Neutrophil (primary cell): ENCODE results near the gene KATNA1.

ENCODE experiments used
- H3K27ac ChIP-seq: fragments of 200-600 bp; sonication (generic); 2 replicates; pipeline ENCODE4 v1.5.1; 2016; ENCODE audit warnings: mild to moderate bottlenecking, moderate library complexity
- H3K27me3 ChIP-seq: fragments of 200-600 bp; sonication (generic); 2 replicates; pipeline ENCODE4 v1.6.0; 2016; ENCODE audit warnings: mild to moderate bottlenecking
- H3K36me3 ChIP-seq: fragments of 200-600 bp; sonication (generic); 2 replicates; pipeline ENCODE4 v1.5.1; 2017
- H3K4me1 ChIP-seq, 2 experiments: fragments of 200-600 bp in 1 of 2; sonication (generic) in 1 of 2; 1 replicate in 1 of 2; 2 replicates in 1 of 2; pipeline versions ENCODE4 v1.5.1 to v1.6.1; 2013 to 2016; ENCODE audit warnings: low read depth in 1 of 2, low read length in 1 of 2, mild to moderate bottlenecking in 1 of 2, moderate library complexity in 1 of 2; ENCODE audit not compliant: control insufficient read depth in 1 of 2, insufficient read depth in 1 of 2
- H3K4me3 ChIP-seq, 2 experiments: fragments of 200-600 bp in 1 of 2; sonication (generic) in 1 of 2; 1 replicate in 1 of 2; 2 replicates in 1 of 2; pipeline ENCODE4 v1.5.1; 2013 to 2016; ENCODE audit warnings: low read depth in 1 of 2, low read length in 1 of 2, mild to moderate bottlenecking in 1 of 2, moderate library complexity in 1 of 2
- H3K9me3 ChIP-seq: fragments of 200-600 bp; sonication (generic); 2 replicates; pipeline ENCODE4 v1.5.1; 2016
- CTCF ChIP-seq: fragments of 200-600 bp; sonication (generic); IDR thresholded peaks from 2 replicates; pipeline ENCODE4 v1.5.1; 2016; ENCODE audit warnings: antibody characterized with exemption

The KATNA1 gene

GRCh38 chr6:149660028-149660427, 11.5 kb upstream of the KATNA1 start:
- Histone ChIP-seq H3K27ac (no peak overlapping the region), H3K4me1 (no peaks in the 10 kb centered on the region), H3K4me3 (no peak overlapping the region), H3K9me3 (no peaks in the 10 kb centered on the region), H3K36me3 (peaks cover 68% of the 10 kb centered on the region), H3K27me3 (no peaks in the 10 kb centered on the region)
- no peak for TF ChIP-seq CTCF

GRCh38 chr6:149657441-149657840, 8.9 kb upstream of the KATNA1 start:
- TF ChIP-seq CTCF: no peak
- Histone ChIP-seq H3K4me1 (no peaks in the 10 kb centered on the region), H3K4me3 (no peak overlapping the region), H3K27me3 (no peaks in the 10 kb centered on the region), H3K9me3 (no peaks in the 10 kb centered on the region), H3K27ac (no peak overlapping the region), H3K36me3 (peaks cover 42% of the 10 kb centered on the region)

- H3K4me1 ChIP-seq: peaks cover 18 to 21% of the 10 kb centered on the region in 2 experiments
- no peaks in the 10 kb centered on the region for H3K9me3 ChIP-seq
- H3K4me3 ChIP-seq: no peak overlapping the region
- TF ChIP-seq CTCF: no peak
- H3K36me3 ChIP-seq: no peaks in the 10 kb centered on the region
- H3K27me3 ChIP-seq: no peaks in the 10 kb centered on the region
- no peak overlapping the region for H3K27ac ChIP-seq
These were observed 2.5 kb upstream of the KATNA1 start for GRCh38 chr6:149651056-149651455.

- H3K27me3 ChIP-seq: no peaks in the 10 kb centered on the region
- no peak overlapping the region for H3K27ac ChIP-seq
- H3K4me3 ChIP-seq: no peak overlapping the region
- peaks cover 18 to 21% of the 10 kb centered on the region in 2 experiments for H3K4me1 ChIP-seq
- TF ChIP-seq CTCF: no peak
- no peaks in the 10 kb centered on the region for H3K9me3 ChIP-seq
- no peaks in the 10 kb centered on the region for H3K36me3 ChIP-seq
These were observed 1.9 kb downstream of the KATNA1 start for GRCh38 chr6:149646599-149646998.

GRCh38 chr6:149642829-149643580, 5.5 kb downstream of the KATNA1 start:
- Histone ChIP-seq H3K4me1 (peaks cover 11 to 13% of the 10 kb centered on the region in 2 experiments), H3K36me3 (no peaks in the 10 kb centered on the region), H3K27ac (no peak overlapping the region), H3K4me3 (no peak overlapping the region), H3K9me3 (no peaks in the 10 kb centered on the region), H3K27me3 (no peaks in the 10 kb centered on the region)
- no peak for TF ChIP-seq CTCF
